ENCODE data around the gene ZSCAN31. TPM values are rescaled to one million over a fixed set of nuclear protein-coding genes. Genes with fewer than 3 reads are reported as not detected.

ZSCAN31 gene
- total and polyA plus RNA-seq, 10 of the 15 experiments (the other 5 are each of a cell fraction or from before 2014, with no cell fraction given) = 1.6 to 5.2 (median 2.9) TPM

GRCh38 chr6:28281288-28282064 is 54.5 kb downstream of the ZSCAN31 start, which contains the start of gene PGBD1 (continued):
- no peak for TF ChIP-seq ELK1 (IDR thresholded peaks at IDR 0.05; ENCODE audit: low read depth, low read length)
- no peak for TF ChIP-seq MYB (IDR thresholded peaks at IDR 0.05; ENCODE audit: borderline replicate concordance, low read depth, low read length)
- TF ChIP-seq CBX5 (IDR thresholded peaks at IDR 0.05; ENCODE audit: low read depth) = no peak
- TF ChIP-seq, protein P1, sequence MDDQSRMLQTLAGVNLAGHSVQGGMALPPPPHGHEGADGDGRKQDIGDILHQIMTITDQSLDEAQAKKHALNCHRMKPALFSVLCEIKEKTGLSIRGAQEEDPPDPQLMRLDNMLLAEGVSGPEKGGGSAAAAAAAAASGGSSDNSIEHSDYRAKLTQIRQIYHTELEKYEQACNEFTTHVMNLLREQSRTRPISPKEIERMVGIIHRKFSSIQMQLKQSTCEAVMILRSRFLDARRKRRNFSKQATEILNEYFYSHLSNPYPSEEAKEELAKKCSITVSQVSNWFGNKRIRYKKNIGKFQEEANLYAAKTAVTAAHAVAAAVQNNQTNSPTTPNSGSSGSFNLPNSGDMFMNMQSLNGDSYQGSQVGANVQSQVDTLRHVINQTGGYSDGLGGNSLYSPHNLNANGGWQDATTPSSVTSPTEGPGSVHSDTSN (IDR thresholded peaks at IDR 0.05; ENCODE audit: insufficient replicate concordance, low read depth, low read length) = no peak
- no peak for TF ChIP-seq ETV6 (conservative IDR thresholded peaks at IDR 0.05 in 1 of 2, IDR thresholded peaks at IDR 0.05 in 1 of 2; ENCODE audit: borderline replicate concordance in 1 of 2, low read depth in 1 of 2)
- no peak for TF ChIP-seq RCOR1 (conservative IDR thresholded peaks at IDR 0.05; ENCODE audit: low read depth, low read length)
- no peak for TF ChIP-seq ATF7 (IDR thresholded peaks at IDR 0.05; ENCODE audit: low read depth)
- no peak for TF ChIP-seq HSF1 (IDR thresholded peaks at IDR 0.05; ENCODE audit: low read depth, low read length)
- TF ChIP-seq ZNF274 (IDR thresholded peaks at IDR 0.05; ENCODE audit: insufficient read depth, insufficient read length) = no peak
- TF ChIP-seq CTCF (IDR thresholded peaks at IDR 0.05 in 2 of 3, conservative IDR thresholded peaks at IDR 0.05 in 1 of 3; ENCODE audit: control insufficient read depth in 2 of 3, extremely low read depth in 1 of 3, insufficient read depth in 1 of 3, low read depth in 3 of 3, low read length in 3 of 3) = no peak
- no peak for TF ChIP-seq WRNIP1 (IDR thresholded peaks at IDR 0.05; ENCODE audit: borderline replicate concordance, low read depth, low read length)
- TF ChIP-seq NFYA (IDR thresholded peaks at IDR 0.05; ENCODE audit: borderline replicate concordance, low read depth, low read length) = no peak
- peak; percentile 49 for TF ChIP-seq MEF2B (IDR thresholded peaks at IDR 0.05; ENCODE audit: partially characterized antibody, poor library complexity, severe bottlenecking)
- TF ChIP-seq CEBPB (IDR thresholded peaks at IDR 0.05; ENCODE audit: borderline replicate concordance in 1 of 2, low read depth in 2 of 2, low read length in 2 of 2) = no peak
- no peak for TF ChIP-seq SMARCA5 (IDR thresholded peaks at IDR 0.05)
- TF ChIP-seq TARDBP (IDR thresholded peaks at IDR 0.05; ENCODE audit: borderline replicate concordance) = no peak
- TF ChIP-seq RB1 (IDR thresholded peaks at IDR 0.05; ENCODE audit: borderline replicate concordance) = no peak
- TF ChIP-seq, protein P2, sequence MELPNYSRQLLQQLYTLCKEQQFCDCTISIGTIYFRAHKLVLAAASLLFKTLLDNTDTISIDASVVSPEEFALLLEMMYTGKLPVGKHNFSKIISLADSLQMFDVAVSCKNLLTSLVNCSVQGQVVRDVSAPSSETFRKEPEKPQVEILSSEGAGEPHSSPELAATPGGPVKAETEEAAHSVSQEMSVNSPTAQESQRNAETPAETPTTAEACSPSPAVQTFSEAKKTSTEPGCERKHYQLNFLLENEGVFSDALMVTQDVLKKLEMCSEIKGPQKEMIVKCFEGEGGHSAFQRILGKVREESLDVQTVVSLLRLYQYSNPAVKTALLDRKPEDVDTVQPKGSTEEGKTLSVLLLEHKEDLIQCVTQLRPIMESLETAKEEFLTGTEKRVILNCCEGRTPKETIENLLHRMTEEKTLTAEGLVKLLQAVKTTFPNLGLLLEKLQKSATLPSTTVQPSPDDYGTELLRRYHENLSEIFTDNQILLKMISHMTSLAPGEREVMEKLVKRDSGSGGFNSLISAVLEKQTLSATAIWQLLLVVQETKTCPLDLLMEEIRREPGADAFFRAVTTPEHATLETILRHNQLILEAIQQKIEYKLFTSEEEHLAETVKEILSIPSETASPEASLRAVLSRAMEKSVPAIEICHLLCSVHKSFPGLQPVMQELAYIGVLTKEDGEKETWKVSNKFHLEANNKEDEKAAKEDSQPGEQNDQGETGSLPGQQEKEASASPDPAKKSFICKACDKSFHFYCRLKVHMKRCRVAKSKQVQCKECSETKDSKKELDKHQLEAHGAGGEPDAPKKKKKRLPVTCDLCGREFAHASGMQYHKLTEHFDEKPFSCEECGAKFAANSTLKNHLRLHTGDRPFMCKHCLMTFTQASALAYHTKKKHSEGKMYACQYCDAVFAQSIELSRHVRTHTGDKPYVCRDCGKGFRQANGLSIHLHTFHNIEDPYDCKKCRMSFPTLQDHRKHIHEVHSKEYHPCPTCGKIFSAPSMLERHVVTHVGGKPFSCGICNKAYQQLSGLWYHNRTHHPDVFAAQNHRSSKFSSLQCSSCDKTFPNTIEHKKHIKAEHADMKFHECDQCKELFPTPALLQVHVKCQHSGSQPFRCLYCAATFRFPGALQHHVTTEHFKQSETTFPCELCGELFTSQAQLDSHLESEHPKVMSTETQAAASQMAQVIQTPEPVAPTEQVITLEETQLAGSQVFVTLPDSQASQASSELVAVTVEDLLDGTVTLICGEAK (IDR thresholded peaks at IDR 0.05; ENCODE audit: borderline replicate concordance) = peak; percentile 35; the same call in 1 of the 2 replicates
- TF ChIP-seq RUNX3 (IDR thresholded peaks at IDR 0.05; ENCODE audit: low read length) = peak; percentile 42

Measured in GM12878 (cell line).